ENCODE results near the gene ACSL3.
"Not testable (repeated sequence)": the region's sequence is repeated elsewhere in the genome, so short reads cannot be mapped to it uniquely, and the experiment has no call there.

The ACSL3 gene

DNA sequence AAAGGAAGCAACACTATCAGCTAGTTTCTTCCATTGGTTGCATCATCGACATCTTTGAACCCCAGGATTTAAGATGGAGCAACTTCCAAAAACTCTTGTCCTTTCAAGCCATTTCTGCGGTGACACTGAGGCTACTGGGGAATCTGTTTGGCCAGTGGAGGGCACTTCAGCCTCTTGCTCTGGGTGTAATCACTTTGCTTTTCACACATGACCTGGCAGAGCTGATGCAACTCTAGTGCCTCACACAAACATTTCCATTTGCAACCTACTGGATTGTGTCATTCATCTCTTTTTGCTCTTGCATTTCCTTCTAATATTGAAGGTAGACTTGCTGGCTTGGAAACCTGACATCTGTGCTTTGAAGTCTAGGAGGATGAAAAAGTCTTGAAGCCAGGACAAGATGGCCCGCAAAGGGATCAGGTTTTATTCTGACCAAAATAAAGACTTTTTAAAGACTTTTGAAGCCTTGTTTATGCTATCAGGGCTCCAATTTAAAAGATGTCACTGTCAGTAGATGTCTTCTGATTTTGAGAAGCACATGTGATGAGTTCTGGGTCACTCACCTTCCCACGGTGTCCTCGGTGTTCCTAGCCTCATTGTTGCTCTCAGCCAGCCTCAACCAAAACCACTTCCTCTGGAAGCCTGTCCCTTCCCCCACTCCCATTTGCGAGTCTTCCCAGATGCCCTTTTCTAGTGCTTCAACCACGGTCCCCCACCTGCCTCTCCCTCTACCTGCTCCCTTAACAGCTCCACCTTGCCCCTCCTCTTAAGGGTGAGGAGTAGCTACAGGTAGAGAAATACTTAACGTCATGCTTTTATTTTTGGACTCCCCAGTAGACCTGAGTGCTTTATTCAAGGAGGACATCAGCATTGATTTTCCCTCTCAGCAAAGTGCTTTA lies 121.4 kb downstream of the ACSL3 start:
- peak; percentile 78 to 89 for DNase-seq

DNA sequence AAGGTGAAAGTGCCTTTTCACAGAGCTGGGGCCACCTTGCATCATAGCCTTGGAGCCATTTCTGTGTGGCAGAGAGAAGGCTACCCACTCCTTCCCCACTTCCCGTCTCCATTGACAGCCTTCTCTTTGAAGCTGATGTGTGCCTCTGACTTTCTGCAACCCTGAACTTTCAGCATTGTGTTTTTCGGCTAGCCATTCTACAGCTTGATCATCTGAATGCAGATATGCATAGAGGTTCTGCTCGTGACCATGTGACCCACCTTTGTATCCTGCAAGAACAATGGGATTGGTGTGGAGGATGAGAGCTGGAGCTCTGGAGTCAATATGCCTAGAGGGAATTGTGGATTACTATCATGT lies 122.1 kb downstream of the ACSL3 start:
- no peak for DNase-seq

DNA sequence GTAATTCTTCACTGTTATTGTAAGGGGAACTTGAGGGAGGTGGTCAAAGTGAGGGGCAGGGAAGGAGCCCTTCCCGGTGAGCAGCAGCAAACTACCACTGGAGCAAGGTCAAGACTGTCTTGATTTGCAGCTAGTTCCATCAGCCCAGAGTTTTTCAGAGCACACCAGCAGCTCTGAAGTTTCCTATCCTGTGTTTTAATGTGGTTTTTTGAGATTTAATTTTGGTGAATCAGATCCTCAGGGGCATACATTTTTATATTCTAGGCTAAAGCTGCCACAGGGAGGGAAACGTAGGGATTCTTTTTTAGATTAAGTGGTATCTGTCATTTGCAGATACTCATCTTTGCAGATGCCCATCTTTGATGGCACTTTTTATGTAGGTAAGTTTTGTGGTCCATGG lies 124.1 kb downstream of the ACSL3 start:
- no peak for DNase-seq

DNA sequence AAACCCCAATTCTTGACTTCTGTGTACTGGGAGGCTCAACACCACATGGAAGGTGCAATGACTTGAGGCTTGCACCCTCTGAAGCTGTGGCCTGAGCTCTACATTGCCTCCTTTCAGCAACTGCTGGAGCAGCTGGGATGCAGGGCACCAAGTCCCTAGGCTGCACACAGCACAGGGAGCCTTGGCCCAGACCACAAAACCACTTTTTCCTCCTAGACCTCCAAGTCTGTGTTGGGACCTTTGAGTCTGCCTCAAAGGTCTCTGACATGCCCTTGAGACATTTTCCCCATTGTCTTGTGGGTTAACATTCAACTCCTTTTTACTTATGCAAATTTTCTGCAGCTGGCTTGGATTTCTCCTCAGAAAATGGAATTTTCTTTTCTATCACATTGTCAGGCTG lies 128.6 kb downstream of the ACSL3 start:
- DNase-seq: no peak

DNA sequence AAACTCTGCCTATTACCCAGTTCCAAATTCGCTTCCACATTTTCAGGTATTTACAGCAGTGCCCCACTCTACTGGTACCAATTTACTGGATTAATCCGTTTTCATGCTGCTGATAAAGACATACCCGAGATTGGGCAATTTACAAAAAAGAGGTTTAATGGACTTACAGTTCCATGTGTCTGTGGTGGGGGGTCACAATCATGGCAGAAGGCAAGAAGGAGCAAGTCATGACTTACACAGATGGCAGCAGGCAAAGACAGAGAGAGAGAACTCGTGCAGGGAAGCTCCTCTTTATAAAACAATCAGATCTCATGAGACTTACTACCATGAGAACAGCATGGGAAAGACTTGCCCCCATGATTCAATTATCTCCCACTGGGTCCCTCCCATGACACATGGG lies 129.4 kb downstream of the ACSL3 start:
- DNase-seq: not testable (repeated sequence)

DNA sequence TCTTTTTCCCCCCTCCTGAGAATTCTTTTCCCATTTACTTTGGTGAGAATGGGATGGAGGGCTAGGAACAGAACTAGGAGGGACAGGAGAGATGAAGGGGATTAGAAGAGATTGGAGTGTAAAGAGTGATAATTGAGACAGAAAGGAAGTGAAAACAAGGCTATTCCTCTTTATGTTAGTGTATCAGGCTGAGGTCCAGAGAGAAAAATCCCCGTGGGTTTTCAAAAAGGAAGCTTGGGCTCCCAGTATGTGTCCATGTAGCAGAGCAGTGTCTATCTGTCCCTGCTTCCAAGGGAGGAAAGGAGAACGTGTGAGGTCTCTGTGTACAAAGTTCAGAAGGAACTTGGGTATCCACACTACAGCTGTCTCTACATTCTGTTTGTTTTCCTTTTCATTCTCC lies 131.3 kb downstream of the ACSL3 start:
- no peak for DNase-seq

Measured in SHP77 (cell line).